Left lung (tissue), 10 donors: Measurements from ENCODE around the gene SNX12. TPM values are rescaled to one million over a fixed set of nuclear protein-coding genes. Genes with fewer than 3 reads are reported as not detected.

Experiments used
- ATAC-seq: fragments of 200-7000 bp; cut with Tn5 transposase; one replicate; pipeline ENCODE4 v1.9.1; 2020; ENCODE audit warnings: moderate library complexity
- DNase-seq, 4 donors: peaks; one replicate each; pipeline ENCODE4 v3.0.0-alpha.2; 2013 to 2020
- H3K27ac ChIP-seq, 2 donors: fragments of 200-600 bp; sonication (generic) in 1 of 2; one replicate each; pipeline versions ENCODE4 v1.5.0 to v1.8.0; 2020 to 2021
- H3K27me3 ChIP-seq, 2 donors: fragments of 200-600 bp; sonication (generic) in 1 of 2; one replicate each; pipeline versions ENCODE4 v1.5.0 to v1.8.0; 2020 to 2021
- H3K36me3 ChIP-seq, 2 donors: fragments of 200-600 bp; sonication (generic) in 1 of 2; one replicate each; pipeline versions ENCODE4 v1.5.0 to v1.8.0; 2020 to 2021
- H3K4me1 ChIP-seq, 2 donors: fragments of 200-600 bp; one replicate each; pipeline ENCODE4 v1.8.0; 2021
- H3K4me3 ChIP-seq, 2 donors: fragments of 200-600 bp; sonication (generic) in 1 of 2; one replicate each; pipeline versions ENCODE4 v1.5.0 to v1.8.0; 2020 to 2021; ENCODE audit warnings: mild to moderate bottlenecking in 1 of 2
- H3K9me3 ChIP-seq, 2 donors: fragments of 200-600 bp; sonication (generic) in 1 of 2; one replicate each; pipeline versions ENCODE4 v1.5.0 to v1.8.0; 2020 to 2021
- CTCF ChIP-seq, 2 donors: fragments of 200-600 bp; sonication (generic) in 1 of 2; IDR thresholded peaks; one replicate each; pipeline versions ENCODE4 v1.5.0 to v1.8.0; 2021; ENCODE audit warnings: antibody characterized with exemption in 2 of 2
- intact Hi-C, 2 donors: fragments of 100-400 bp; cut with DNase I; formaldehyde crosslinking; loops; one replicate each; pipeline versions ENCODE4 v1.11.2 to v1.14.2; 2022
- polyA plus RNA-seq, 6 donors: library from polyadenylated mRNA; unstranded; fragments of 120-200 nt; gene quantifications; one replicate each; pipeline ENCODE4 v1.2.1, GENCODE V29; 2013; ENCODE audit not compliant: insufficient read length in 6 of 6
- total RNA-seq, 2 donors: library from RNA; stranded (reverse); fragmentation: NEBNext Ultra II Directional; extraction: Animal tissue kit (Norgen Biotek cat#: 25700); gene quantifications; one replicate each; pipeline ENCODE4 v1.2.1, GENCODE V29; 2021
- donor health status: DM: no; HTN: yes; CAD: no.
- donor health status: DM: no; HTN: no; CAD: no.

Gene SNX12
- total and polyA plus RNA-seq, 8 donors = 53.0 to 69.2 (median 55.7) TPM

DNA sequence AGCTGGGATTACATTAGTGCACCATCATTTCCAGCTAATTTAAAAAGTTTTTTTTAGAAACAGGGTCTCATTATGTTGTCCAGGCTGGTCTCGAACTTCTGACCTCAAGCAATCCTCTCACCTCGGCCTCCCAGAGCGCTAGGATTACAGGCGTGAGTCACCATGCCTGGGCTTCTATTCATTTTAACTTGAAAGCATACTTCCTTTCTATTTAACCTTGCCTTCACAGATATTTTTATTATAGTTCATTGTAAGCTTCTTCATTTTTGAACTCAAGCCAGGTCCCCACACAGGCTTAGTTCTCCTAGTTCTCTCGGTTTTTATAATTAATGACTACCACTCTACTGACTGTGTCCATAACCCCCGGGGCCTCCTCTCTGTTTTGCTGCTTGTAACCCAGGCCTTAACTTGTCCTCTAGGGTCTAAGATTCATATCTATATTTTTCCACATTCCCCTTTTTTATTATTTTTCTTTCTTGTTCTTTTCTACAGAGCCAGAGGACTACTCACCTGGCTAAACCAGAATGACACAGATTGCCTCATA lies 50.7 kb downstream of the SNX12 start:
- Histone ChIP-seq H3K27ac (no peak overlapping the region), H3K4me3 (no peak overlapping the region), H3K9me3 (no peaks in the 10 kb centered on the region), H3K36me3 (no peaks in the 10 kb centered on the region), H3K27me3 (no peaks in the 10 kb centered on the region), H3K4me1 (no peaks in the 10 kb centered on the region)
- no peak for TF ChIP-seq CTCF (IDR thresholded peaks at IDR 0.05)
- ATAC-seq = no peak
- intact Hi-C loops = no loop called here
- no peak for DNase-seq

Other genes starting within 250 kb of the SNX12 start
- gene TEX11, start 159.6 kb downstream of the SNX12 start, total RNA-seq = not detected
- gene TEX11, start 159.6 kb downstream of the SNX12 start, polyA plus RNA-seq = under 1 TPM in 1 of 6 donors, not detected in 5; 0.06 TPM
- not detected for gene SLC7A3, start 137.2 kb downstream of the SNX12 start, total RNA-seq
- 1 to 10 TPM; 2.6 to 4.6 (median 4.4) TPM for gene SLC7A3, start 137.2 kb downstream of the SNX12 start, polyA plus RNA-seq
- gene FOXO4, start 27.5 kb upstream of the SNX12 start, total RNA-seq = 10 to 100 TPM; 19.0 to 19.6 TPM
- 10 to 100 TPM; 13.2 to 21.4 (median 19.1) TPM for gene FOXO4, start 27.5 kb upstream of the SNX12 start, polyA plus RNA-seq
- under 1 TPM in 1 of 2 donors, not detected in 1; 0.84 TPM for gene CXorf65, start 38.4 kb upstream of the SNX12 start, total RNA-seq
- under 1 TPM in 1 of 6 donors, not detected in 5; 0.52 TPM for gene CXorf65, start 38.4 kb upstream of the SNX12 start, polyA plus RNA-seq
- 10 to 100 TPM; 12.0 to 36.0 TPM for gene IL2RG, start 43.2 kb upstream of the SNX12 start, total RNA-seq
- gene IL2RG, start 43.2 kb upstream of the SNX12 start, polyA plus RNA-seq = 1 to 10 TPM; 2.1 to 3.9 (median 3.1) TPM
- gene MED12, start 50.3 kb upstream of the SNX12 start, total RNA-seq = 10 to 100 TPM; 37.0 to 42.7 TPM
- gene MED12, start 50.3 kb upstream of the SNX12 start, polyA plus RNA-seq = 10 to 100 TPM; 57.6 to 67.4 (median 62.0) TPM
- 1 to 10 TPM; 1.0 to 4.5 TPM for gene NLGN3, start 76.5 kb upstream of the SNX12 start, total RNA-seq
- gene NLGN3, start 76.5 kb upstream of the SNX12 start, polyA plus RNA-seq = 1 to 10 TPM; 5.5 to 8.4 (median 6.8) TPM
- under 1 TPM; 0.21 to 0.67 TPM for gene GJB1, start 154.9 kb upstream of the SNX12 start, total RNA-seq
- gene GJB1, start 154.9 kb upstream of the SNX12 start, polyA plus RNA-seq = 1 to 10 TPM; 3.2 to 6.6 (median 5.2) TPM
- 10 to 100 TPM; 19.5 to 26.3 TPM for gene ZMYM3, start 185.8 kb upstream of the SNX12 start, total RNA-seq
- 10 to 100 TPM; 57.3 to 63.8 (median 60.2) TPM for gene ZMYM3, start 185.8 kb upstream of the SNX12 start, polyA plus RNA-seq
- 100 to 1,000 TPM; 241 to 245 TPM for gene NONO, start 215.3 kb upstream of the SNX12 start, total RNA-seq
- 100 to 1,000 TPM; 606 to 739 (median 643) TPM for gene NONO, start 215.3 kb upstream of the SNX12 start, polyA plus RNA-seq
- 1 to 10 TPM in 1 of 2 donors, under 1 TPM in 1; 0.99 to 3.0 TPM for gene ITGB1BP2, start 233.4 kb upstream of the SNX12 start, total RNA-seq
- 1 to 10 TPM; 2.2 to 2.9 (median 2.6) TPM for gene ITGB1BP2, start 233.4 kb upstream of the SNX12 start, polyA plus RNA-seq